Measurements from ENCODE around the gene DIPK1C. TPM values are rescaled to one million over a fixed set of nuclear protein-coding genes. Genes with fewer than 3 reads are reported as not detected.

DIPK1C gene
- total RNA-seq, 1 experiment from 2014 or later, result not detected

DNA sequence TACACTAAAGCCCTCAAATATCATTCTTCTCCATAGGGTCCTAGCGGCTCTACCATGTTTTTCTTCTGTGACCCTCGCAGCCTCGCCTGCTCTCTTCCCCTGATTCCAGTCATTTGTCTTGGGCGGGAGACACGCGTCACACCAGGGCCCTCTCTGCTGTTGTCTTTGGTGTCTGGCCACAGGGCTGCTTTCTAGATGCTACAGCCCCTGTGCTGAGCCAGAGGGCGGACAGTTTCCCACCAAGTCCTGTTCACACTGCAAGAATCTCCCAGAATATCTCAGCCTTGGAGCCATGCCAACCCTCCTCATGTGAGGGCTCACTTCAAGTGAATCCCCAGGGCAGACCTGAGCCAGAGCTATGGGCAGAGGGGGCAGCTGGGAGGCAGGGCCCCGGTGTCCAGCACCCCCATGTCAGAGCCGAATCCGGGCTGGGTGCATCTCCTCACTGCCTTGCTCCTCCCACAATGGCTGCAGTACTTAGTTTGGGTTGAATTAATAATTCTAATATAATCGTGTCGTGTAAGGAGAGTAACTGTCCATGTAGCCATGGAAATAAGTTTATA, 42.1 kb downstream of the DIPK1C start:
- ChIA-PET POLR2A (no interaction called here), CTCF (interaction anchor here (1.0 kb wide), 1 partner anchor 45 kb away, joined by 3 read pairs; no protein-coding TSS in a partner anchor)
- peaks cover 3% of the 10 kb centered on the region for H3K27me3 Mint-ChIP-seq (ENCODE audit: low read depth)
- H3K9me3 Mint-ChIP-seq, result no peaks in the 10 kb centered on the region
- DNase-seq (ENCODE audit: low spot score) (no peak), ATAC-seq (no peak)
- peaks cover 19% of the 10 kb centered on the region for H3K4me1 Mint-ChIP-seq
- no peak overlapping the region for H3K4me3 Mint-ChIP-seq
- no peaks in the 10 kb centered on the region for H3K36me3 Mint-ChIP-seq
- no peak overlapping the region; the same call in 1 of the 2 replicates for H3K27ac Mint-ChIP-seq
- TF ChIP-seq GABPB1 (CRISPR knock-in tag; IDR thresholded peaks at IDR 0.05) (no peak), NR2C2 (CRISPR knock-in tag; IDR thresholded peaks at IDR 0.05) (no peak), JUN (CRISPR knock-in tag; IDR thresholded peaks at IDR 0.05) (no peak), CBFB (CRISPR knock-in tag; IDR thresholded peaks at IDR 0.05; ENCODE audit: low read depth) (no peak), TEAD4 (CRISPR knock-in tag; IDR thresholded peaks at IDR 0.05) (no peak), NR3C1 (CRISPR knock-in tag; conservative IDR thresholded peaks at IDR 0.05; ENCODE audit: low read depth) (no peak), ZBTB21 (CRISPR knock-in tag; IDR thresholded peaks at IDR 0.05; ENCODE audit: borderline replicate concordance) (no peak), TEAD1 (CRISPR knock-in tag; IDR thresholded peaks at IDR 0.05) (no peak), RORB (CRISPR knock-in tag; IDR thresholded peaks at IDR 0.05) (no peak), GRHL2 (CRISPR knock-in tag; IDR thresholded peaks at IDR 0.05; ENCODE audit: insufficient replicate concordance, severe bottlenecking) (no peak)
- TF ChIP-seq, protein P1, sequence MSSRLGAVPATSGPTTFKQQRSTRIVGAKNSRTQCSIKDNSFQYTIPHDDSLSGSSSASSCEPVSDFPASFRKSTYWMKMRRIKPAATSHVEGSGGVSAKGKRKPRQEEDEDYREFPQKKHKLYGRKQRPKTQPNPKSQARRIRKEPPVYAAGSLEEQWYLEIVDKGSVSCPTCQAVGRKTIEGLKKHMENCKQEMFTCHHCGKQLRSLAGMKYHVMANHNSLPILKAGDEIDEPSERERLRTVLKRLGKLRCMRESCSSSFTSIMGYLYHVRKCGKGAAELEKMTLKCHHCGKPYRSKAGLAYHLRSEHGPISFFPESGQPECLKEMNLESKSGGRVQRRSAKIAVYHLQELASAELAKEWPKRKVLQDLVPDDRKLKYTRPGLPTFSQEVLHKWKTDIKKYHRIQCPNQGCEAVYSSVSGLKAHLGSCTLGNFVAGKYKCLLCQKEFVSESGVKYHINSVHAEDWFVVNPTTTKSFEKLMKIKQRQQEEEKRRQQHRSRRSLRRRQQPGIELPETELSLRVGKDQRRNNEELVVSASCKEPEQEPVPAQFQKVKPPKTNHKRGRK (CRISPR knock-in tag; IDR thresholded peaks at IDR 0.05; ENCODE audit: borderline replicate concordance), result no peak
- TF ChIP-seq, protein P2, sequence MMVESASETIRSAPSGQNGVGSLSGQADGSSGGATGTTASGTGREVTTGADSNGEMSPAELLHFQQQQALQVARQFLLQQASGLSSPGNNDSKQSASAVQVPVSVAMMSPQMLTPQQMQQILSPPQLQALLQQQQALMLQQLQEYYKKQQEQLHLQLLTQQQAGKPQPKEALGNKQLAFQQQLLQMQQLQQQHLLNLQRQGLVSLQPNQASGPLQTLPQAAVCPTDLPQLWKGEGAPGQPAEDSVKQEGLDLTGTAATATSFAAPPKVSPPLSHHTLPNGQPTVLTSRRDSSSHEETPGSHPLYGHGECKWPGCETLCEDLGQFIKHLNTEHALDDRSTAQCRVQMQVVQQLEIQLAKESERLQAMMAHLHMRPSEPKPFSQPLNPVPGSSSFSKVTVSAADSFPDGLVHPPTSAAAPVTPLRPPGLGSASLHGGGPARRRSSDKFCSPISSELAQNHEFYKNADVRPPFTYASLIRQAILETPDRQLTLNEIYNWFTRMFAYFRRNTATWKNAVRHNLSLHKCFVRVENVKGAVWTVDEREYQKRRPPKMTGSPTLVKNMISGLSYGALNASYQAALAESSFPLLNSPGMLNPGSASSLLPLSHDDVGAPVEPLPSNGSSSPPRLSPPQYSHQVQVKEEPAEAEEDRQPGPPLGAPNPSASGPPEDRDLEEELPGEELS (CRISPR knock-in tag; IDR thresholded peaks at IDR 0.05), result no peak
- TF ChIP-seq, protein P3, sequence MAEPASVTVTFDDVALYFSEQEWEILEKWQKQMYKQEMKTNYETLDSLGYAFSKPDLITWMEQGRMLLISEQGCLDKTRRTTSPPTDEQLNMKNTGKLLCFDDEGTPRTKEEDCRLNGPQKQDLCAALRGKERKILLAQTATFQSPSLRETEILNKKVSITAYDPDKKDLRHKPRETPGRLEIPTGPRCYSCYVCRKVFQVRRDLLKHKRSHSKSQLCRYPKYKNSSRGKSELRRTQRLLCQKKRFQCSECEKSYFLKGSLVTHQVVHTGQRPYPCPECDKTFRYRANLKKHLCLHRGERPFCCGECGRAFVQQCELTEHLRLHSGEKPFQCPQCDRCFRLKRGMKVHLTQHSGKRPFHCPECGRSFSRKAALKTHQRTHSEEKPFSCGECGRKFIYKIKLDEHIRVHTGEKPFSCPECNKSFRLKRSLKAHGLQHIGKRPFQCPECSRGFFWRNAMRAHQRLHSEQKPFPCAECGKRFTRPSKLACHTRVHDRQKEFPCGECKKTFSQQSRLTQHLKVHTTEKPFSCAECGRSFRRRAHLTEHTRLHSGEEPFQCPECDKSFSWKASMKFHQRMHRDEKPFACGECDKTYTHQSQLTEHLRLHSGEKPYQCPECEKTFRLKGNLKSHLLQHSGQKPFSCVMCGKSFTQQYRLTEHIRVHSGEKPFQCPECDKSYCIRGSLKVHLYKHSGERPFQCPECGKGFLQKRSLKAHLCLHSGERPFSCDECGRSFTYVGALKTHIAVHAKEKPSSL (CRISPR knock-in tag; conservative IDR thresholded peaks at IDR 0.05), result no peak
- TF ChIP-seq, protein P4, sequence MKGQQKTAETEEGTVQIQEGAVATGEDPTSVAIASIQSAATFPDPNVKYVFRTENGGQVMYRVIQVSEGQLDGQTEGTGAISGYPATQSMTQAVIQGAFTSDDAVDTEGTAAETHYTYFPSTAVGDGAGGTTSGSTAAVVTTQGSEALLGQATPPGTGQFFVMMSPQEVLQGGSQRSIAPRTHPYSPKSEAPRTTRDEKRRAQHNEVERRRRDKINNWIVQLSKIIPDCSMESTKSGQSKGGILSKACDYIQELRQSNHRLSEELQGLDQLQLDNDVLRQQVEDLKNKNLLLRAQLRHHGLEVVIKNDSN (CRISPR knock-in tag; IDR thresholded peaks at IDR 0.05), result no peak
- TF ChIP-seq, protein P5, sequence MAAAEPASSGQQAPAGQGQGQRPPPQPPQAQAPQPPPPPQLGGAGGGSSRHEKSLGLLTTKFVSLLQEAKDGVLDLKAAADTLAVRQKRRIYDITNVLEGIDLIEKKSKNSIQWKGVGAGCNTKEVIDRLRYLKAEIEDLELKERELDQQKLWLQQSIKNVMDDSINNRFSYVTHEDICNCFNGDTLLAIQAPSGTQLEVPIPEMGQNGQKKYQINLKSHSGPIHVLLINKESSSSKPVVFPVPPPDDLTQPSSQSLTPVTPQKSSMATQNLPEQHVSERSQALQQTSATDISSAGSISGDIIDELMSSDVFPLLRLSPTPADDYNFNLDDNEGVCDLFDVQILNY (CRISPR knock-in tag; IDR thresholded peaks at IDR 0.05), result no peak
- TF ChIP-seq, protein P6, sequence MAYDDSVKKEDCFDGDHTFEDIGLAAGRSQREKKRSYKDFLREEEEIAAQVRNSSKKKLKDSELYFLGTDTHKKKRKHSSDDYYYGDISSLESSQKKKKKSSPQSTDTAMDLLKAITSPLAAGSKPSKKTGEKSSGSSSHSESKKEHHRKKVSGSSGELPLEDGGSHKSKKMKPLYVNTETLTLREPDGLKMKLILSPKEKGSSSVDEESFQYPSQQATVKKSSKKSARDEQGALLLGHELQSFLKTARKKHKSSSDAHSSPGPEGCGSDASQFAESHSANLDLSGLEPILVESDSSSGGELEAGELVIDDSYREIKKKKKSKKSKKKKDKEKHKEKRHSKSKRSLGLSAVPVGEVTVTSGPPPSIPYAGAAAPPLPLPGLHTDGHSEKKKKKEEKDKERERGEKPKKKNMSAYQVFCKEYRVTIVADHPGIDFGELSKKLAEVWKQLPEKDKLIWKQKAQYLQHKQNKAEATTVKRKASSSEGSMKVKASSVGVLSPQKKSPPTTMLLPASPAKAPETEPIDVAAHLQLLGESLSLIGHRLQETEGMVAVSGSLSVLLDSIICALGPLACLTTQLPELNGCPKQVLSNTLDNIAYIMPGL (CRISPR knock-in tag; IDR thresholded peaks at IDR 0.05), result no peak
- TF ChIP-seq, protein P7, sequence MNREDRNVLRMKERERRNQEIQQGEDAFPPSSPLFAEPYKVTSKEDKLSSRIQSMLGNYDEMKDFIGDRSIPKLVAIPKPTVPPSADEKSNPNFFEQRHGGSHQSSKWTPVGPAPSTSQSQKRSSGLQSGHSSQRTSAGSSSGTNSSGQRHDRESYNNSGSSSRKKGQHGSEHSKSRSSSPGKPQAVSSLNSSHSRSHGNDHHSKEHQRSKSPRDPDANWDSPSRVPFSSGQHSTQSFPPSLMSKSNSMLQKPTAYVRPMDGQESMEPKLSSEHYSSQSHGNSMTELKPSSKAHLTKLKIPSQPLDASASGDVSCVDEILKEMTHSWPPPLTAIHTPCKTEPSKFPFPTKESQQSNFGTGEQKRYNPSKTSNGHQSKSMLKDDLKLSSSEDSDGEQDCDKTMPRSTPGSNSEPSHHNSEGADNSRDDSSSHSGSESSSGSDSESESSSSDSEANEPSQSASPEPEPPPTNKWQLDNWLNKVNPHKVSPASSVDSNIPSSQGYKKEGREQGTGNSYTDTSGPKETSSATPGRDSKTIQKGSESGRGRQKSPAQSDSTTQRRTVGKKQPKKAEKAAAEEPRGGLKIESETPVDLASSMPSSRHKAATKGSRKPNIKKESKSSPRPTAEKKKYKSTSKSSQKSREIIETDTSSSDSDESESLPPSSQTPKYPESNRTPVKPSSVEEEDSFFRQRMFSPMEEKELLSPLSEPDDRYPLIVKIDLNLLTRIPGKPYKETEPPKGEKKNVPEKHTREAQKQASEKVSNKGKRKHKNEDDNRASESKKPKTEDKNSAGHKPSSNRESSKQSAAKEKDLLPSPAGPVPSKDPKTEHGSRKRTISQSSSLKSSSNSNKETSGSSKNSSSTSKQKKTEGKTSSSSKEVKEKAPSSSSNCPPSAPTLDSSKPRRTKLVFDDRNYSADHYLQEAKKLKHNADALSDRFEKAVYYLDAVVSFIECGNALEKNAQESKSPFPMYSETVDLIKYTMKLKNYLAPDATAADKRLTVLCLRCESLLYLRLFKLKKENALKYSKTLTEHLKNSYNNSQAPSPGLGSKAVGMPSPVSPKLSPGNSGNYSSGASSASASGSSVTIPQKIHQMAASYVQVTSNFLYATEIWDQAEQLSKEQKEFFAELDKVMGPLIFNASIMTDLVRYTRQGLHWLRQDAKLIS (CRISPR knock-in tag; IDR thresholded peaks at IDR 0.05; ENCODE audit: borderline replicate concordance), result no peak
- TF ChIP-seq, protein P8, sequence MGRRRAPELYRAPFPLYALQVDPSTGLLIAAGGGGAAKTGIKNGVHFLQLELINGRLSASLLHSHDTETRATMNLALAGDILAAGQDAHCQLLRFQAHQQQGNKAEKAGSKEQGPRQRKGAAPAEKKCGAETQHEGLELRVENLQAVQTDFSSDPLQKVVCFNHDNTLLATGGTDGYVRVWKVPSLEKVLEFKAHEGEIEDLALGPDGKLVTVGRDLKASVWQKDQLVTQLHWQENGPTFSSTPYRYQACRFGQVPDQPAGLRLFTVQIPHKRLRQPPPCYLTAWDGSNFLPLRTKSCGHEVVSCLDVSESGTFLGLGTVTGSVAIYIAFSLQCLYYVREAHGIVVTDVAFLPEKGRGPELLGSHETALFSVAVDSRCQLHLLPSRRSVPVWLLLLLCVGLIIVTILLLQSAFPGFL (CRISPR knock-in tag; IDR thresholded peaks at IDR 0.05; ENCODE audit: borderline replicate concordance), result no peak
- TF ChIP-seq, protein P9, sequence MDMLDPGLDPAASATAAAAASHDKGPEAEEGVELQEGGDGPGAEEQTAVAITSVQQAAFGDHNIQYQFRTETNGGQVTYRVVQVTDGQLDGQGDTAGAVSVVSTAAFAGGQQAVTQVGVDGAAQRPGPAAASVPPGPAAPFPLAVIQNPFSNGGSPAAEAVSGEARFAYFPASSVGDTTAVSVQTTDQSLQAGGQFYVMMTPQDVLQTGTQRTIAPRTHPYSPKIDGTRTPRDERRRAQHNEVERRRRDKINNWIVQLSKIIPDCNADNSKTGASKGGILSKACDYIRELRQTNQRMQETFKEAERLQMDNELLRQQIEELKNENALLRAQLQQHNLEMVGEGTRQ (CRISPR knock-in tag; IDR thresholded peaks at IDR 0.05), result no peak
